PC-3 (cell line): ENCODE measurements around the gene KIAA0513.

Experiments used
- EZH2 ChIP-seq: fragments of 300-600 bp; sonication (generic); IDR thresholded peaks from one replicate; pipeline ENCODE4 v1.6.1; 2017; ENCODE audit warnings: antibody characterized with exemption, mild to moderate bottlenecking, low read length; ENCODE audit not compliant: unreplicated experiment
- TF ChIP-seq, protein P1 (sequence below): fragments of 300-600 bp; sonication (generic); conservative IDR thresholded peaks from 2 replicates; pipeline ENCODE4 v1.5.1; 2017; ENCODE audit warnings: antibody characterized with exemption, low read depth, mild to moderate bottlenecking, low read length

GRCh38 chr16:85031451-85031850 is 3.9 kb downstream of the KIAA0513 start:
- no peak for TF ChIP-seq EZH2
- TF ChIP-seq, protein P1, sequence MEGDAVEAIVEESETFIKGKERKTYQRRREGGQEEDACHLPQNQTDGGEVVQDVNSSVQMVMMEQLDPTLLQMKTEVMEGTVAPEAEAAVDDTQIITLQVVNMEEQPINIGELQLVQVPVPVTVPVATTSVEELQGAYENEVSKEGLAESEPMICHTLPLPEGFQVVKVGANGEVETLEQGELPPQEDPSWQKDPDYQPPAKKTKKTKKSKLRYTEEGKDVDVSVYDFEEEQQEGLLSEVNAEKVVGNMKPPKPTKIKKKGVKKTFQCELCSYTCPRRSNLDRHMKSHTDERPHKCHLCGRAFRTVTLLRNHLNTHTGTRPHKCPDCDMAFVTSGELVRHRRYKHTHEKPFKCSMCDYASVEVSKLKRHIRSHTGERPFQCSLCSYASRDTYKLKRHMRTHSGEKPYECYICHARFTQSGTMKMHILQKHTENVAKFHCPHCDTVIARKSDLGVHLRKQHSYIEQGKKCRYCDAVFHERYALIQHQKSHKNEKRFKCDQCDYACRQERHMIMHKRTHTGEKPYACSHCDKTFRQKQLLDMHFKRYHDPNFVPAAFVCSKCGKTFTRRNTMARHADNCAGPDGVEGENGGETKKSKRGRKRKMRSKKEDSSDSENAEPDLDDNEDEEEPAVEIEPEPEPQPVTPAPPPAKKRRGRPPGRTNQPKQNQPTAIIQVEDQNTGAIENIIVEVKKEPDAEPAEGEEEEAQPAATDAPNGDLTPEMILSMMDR: no peak
